Prostate gland (tissue), 2 donors: ENCODE data around the gene GNAZ.

Experiments used
- CTCF ChIP-seq, 4 experiments: fragments of 200-600 bp in 2 of 4; fragments of 450-650 bp in 2 of 4; sonication (generic) in 2 of 4; IDR thresholded peaks; 1 replicate in 3 of 4; 2 replicates in 1 of 4; pipeline ENCODE4 v1.5.1; 2016 to 2019; ENCODE audit warnings: antibody characterized with exemption in 4 of 4, mild to moderate bottlenecking in 2 of 4, moderate library complexity in 2 of 4
- POLR2AphosphoS5 ChIP-seq: sonication (generic); formaldehyde crosslinking; IDR thresholded peaks from one replicate; pipeline ENCODE4 v1.6.1; 2017; ENCODE audit warnings: antibody characterized with exemption

DNA sequence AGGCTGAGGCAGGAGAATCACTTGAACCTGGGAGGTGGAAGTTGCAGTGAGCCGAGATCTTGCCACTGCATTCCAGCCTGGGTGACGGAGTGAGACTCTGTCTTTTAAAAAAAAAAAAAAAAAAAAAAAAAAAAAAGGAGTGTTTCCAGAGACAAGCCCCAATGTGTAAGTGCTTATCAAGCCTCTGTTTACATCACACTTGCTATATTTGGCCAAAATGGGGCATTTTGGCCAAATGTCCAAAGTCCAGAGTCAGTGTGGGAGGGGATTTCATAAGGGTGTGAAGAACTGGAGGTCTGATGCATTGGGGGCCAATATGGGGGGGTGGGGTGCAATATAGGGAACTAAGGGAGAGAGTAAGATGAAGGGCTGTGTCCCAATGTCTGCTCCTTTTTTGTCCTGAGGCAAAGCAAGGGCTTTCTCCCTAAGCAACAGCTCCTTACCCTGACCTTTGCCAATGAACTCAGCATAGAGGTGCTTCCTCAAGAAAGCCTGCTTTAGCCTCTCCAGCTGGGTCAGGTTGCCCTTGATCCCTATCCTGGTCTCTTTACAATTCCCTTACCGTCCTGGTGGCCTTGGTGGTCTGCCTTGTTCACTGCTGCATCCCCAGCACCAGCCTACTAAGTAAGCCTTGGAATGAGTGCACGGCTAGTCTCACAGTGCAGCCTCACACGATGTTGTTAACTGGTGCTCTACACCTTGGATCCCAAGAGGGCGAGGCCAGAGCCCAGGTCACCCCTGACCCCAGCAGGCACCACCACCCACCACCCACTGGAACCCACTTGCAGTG, 95.9 kb downstream of the GNAZ start:
- TF ChIP-seq CTCF (IDR thresholded peaks at IDR 0.05) (no peak), POLR2AphosphoS5 (no peak)
